ENCODE results near the gene IFIT1. TPM values are rescaled to one million over a fixed set of nuclear protein-coding genes. Genes with fewer than 3 reads are reported as not detected.
"Not testable (repeated sequence)": the region's sequence is repeated elsewhere in the genome, so short reads cannot be mapped to it uniquely, and the experiment has no call there.

IFIT1 gene
- polyA plus RNA-seq, 1 donor = 40.3 TPM

- no peak for DNase-seq (ENCODE audit: low read depth)
Observed at GRCh38 chr10:89367529-89367928, 24.9 kb upstream of the IFIT1 start.

GRCh38 chr10:89368129-89368528 is 24.3 kb upstream of the IFIT1 start:
- no peak for DNase-seq (ENCODE audit: low read depth)

- DNase-seq (ENCODE audit: low read depth) = no peak
Observed at GRCh38 chr10:89369156-89370105, 23.0 kb upstream of the IFIT1 start.

DNA sequence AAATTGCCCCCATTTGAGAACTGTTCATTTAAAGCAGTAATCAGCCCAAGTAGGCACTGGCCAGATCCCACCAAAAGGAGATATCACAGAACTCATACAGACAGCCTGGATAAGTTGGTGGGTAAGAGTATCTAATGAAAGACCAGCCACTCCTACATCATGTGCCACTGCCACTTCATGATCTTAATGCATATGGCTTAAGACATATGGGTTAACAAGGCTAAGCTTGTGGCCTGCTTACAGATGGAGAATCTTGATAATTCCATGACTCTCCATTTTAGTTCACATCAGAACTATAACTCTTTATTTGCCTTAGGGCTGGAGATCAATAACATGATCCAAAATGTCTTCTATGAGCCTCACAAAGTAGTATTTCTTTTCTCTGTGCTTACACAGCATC is 21.3 kb upstream of the IFIT1 start:
- DNase-seq (ENCODE audit: low read depth) = no peak

DNA sequence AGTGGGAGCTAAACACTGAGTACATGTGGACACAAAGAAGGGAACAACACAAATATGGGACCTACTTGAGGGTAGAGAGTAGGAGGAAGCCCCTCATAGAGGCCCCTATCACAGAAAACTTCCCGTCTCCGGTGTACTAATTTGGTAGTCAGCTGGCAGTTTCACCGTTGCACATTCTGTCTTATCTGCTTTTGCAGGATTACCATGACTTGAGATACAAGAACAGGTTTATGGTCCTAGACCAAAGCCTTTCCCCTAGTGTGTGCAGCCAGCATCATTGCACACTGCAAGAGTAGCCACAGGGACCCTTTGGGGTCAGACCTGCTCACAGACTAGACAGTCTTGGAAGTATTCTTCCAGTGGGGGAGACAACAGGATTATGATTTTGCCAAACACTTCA is 20.4 kb upstream of the IFIT1 start:
- no peak for DNase-seq (ENCODE audit: low read depth)

- DNase-seq (ENCODE audit: low read depth) = peak; percentile 88
Observed at GRCh38 chr10:89373916-89374711, 18.3 kb upstream of the IFIT1 start.

- DNase-seq (ENCODE audit: low read depth) = no peak
Observed at GRCh38 chr10:89374713-89375141, 17.7 kb upstream of the IFIT1 start.

DNA sequence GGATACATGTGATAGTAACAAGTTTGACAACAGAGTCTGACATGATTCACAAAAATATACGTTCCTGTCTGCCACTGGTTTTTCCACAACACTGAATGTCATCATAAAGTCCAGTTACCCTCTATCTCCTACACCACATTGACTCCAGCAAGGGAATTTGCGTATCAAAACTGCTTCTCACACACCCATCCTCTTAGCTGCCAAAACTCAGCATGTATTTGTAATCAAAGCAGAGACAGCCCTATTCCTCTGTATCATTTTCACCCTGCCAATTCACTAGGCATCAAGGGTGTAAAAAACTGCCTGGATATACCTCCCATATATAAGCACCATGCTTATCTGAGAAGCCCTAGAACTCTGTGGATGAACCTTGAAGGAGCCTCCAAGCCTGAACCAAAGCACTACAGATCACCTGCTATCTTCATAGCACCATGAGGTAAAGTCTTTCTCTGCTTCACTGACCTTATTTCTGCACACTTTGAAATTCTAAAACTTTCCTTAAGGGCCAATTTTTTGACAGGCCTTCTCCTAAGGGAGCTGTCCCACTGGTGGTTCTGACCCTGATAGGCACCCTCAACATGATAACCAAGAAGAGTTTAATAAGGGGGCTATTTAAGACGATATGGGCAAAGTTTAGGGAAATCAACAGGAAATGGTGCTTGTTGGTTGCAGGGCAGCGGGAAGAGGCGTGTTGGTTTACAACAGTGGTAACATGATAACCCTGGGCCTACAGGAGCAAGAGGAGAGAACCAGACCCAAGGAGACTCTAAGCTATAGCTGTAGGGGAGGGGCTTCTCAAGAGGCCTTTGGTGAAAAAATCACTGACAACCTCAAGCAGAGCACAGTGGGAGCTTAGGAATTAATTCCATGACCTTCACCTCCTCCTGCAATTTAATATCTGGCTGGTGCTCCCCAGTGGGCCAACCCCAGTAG is 14.5 kb upstream of the IFIT1 start, which contains the start of gene IFIT1B:
Gene IFIT1B, plus strand, starts transcription at position 352 of the 933 bp plus-strand sequence. Its CDS starts 80 bp downstream, at position 432.
- DNase-seq (ENCODE audit: low read depth) = no peak

DNA sequence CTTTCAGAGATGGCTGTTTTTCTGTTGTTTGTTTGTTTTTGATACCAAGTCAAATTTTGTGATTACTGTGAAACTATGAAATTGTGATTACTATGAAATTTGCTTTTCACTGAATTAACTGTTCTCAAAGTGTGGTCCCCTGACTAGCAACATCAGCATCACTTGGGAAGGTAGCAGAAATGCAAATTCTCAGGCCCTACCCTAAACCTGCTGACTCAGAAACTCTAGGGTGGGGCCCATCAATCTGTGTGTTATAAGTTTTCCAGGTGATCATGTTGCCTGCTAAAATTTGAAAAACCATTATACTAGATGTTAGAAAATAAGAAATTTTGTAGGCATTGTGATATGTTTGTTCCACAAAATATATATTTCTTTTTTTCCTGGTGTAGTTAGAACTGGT is 13.3 kb upstream of the IFIT1 start:
- no peak for DNase-seq (ENCODE audit: low read depth)

DNA sequence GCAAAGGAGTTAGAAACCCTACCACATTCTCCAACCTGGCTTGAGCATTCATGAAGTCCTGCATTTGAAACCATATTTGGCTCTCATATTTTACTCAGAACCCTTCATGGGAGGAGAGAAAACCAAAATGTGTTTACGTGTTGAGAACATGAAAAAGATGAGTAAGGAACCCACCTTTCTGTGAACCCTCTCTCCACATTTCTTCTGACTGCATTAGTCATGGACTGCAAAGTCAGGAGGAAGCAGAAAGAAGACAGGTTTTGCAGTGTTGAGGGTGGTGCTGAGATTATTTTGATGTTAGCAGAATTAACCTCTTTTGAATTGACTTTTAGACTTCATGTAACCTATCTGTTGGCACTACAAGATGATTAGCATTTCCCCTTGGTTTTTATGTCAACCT is 9.7 kb upstream of the IFIT1 start:
- no peak for DNase-seq (ENCODE audit: low read depth)

DNA sequence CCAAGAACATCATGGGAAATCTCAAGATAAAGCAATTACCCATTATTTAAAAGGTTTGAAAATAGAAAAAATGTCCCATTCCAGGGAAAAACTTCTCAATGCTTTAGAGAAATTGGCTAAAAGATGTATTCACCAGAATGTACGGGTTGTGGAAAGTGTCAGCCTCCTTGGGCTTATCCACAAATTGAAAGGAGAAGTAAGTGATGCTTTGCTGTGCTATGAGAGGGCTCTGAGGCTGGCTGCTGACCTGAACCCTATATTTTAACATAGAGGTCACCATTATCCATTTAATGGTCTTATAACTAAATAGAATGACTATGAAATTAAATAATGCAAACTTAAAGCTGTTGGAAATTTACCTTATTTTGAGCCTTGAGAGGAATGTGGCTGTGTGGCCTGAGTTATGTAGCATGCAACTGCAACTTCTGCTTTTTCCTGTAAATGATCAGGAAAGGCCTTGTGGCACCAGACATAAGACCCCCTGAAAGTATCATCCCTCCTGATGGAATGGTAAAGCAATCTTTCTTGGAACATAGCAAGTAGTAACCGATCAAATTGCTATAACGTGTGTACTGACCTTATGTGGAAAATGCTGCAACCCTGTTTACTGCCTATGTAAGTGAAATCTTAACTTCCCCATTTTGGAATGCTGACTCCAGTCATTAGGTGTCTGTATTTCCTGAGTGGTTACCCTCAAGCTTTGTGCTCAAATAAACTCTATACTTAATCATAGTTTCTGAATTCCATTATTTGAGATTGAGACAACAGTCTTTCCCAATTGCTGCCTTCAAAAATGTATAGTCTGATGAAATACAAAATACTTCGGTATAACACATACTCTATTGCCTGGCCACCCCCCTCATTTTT is 7.7 kb upstream of the IFIT1 start:
- DNase-seq (ENCODE audit: low read depth) = no peak

GRCh38 chr10:89388806-89389205 is 3.6 kb upstream of the IFIT1 start:
- DNase-seq (ENCODE audit: low read depth) = no peak

DNA sequence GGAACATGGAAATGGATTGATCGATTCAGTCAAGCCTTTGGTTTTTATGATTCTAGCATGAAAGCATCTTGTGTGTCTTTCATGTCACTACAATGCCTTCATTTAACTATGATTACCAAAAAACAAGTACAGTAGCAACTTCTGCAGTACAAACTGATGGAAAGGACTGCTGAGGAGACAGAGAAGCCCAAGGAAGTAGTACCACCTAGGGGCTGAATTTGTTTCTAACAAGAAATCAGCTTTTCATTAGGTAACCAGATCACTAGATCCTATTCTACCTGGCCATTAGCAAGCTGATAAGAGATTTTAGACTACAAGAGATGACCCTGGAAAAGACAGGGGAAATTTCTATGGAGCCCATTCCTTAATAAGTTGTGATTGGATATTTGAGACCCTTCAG is 3.2 kb upstream of the IFIT1 start:
- no peak for DNase-seq (ENCODE audit: low read depth)

DNA sequence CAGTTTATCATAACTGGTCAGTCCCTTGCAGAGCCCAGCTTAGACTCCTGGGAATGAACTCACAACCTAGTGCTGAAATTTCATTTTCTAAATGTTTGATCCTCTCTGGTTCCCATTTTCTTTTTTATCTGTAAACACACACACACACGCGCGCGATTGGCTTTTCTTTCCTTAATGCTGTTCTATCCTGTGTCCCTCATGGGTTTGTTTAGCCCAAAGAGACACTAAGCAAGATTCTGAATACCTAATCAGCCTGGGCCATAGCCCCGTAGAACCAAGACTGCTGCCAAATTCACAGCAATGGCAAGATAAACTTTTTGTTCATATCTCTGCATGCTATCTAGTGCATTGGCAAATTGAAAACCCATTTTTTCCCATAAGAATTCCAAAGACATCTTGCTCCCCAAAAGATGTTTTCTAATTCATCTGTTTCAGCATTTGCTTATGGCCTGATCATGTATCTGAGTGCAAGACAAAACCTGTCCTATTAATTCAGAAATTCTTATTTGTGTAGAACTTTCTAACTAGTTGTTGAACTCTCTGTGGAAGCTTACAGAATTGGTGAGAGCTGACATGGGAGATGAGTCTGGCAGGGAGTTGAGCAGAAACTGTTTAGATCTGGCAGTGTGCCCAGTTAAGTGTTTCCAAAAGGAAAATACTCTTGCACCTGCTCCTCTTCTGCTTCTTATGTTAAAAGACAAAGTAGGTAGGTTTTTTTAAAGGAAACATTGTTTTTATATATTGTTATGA is 1.8 kb upstream of the IFIT1 start:
- DNase-seq (ENCODE audit: low read depth) = no peak

GRCh38 chr10:89391226-89391576 is 1.2 kb upstream of the IFIT1 start:
- not testable (repeated sequence) for DNase-seq (ENCODE audit: low read depth)

GRCh38 chr10:89392974-89393373 is 551 bp downstream of the IFIT1 start:
- DNase-seq (ENCODE audit: low read depth) = no peak

- DNase-seq (ENCODE audit: low read depth) = no peak
Observed at GRCh38 chr10:89393898-89394297, 1.5 kb downstream of the IFIT1 start.

DNA sequence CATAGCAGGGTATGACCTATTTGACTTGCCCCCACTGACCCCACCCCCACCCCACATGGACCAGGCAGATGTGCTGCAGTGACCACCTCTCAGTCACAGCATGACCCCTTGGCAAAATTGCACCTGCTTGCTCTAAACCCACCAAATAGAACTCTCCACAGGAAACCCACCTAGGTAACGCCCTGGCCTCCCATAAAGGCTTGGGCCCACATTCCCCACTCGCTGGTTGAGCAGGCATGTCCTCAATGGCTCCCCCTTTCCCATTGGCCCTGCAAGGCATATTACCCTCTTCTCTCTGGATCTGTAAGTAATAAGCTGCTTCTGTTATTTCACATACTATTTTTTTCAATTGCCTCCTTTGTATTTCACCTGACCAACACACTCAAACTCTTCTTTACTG is 2.7 kb downstream of the IFIT1 start:
- no peak for DNase-seq (ENCODE audit: low read depth)

DNA sequence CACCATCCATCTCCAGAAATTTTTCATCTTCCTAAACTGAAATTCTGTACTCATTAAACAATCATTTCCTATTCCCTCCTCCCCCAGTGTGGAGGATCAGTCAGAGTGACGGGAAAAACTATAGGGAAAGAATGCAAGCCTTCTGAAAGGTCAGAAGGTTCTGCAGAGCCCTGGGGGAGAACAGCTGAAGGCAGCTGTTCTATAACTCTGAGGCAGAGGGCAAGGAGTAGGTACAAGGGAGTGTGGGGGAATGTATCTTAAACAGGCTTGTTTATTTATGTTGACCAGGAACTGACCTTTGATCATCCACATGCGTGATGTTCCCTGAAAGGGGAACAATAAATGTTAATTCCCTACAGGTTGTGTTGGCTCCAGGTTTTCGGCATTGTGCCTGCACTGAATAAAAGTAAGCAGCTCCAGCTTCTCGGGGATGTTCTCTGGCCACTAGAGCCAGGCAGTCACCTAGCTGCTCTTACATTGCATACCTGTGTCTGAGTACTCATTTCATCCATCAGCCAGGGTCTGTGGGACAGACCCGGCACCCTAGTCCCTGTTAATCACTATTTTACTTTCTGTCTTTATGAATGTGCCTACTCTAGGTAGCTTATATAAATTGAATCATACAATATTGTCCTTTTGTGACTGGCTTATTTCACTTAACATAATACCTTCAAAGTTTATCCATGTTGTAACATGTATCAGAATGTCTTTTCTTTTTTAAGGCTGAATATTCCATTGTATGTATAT is 5.8 kb downstream of the IFIT1 start:
- no peak for DNase-seq (ENCODE audit: low read depth)

Data from forelimb muscle (tissue), 1 donor.